Body of pancreas (tissue), 4 donors: ENCODE data around the gene PSMD5. TPM values are rescaled to one million over a fixed set of nuclear protein-coding genes. Genes with fewer than 3 reads are reported as not detected.

ENCODE experiments used
- ATAC-seq: fragments of 150-250 bp; one replicate; pipeline ENCODE4 v1.9.1; 2016
- DNase-seq, 4 donors: peaks; one replicate each; pipeline ENCODE4 v3.0.0-alpha.2; 2019
- H3K27ac ChIP-seq, 4 donors: fragments of 200-600 bp; sonication (generic); 1 replicate in 3 of 4; 2 replicates in 1 of 4; pipeline versions ENCODE4 v1.5.1 to v1.6.1; 2016 to 2019; ENCODE audit warnings: mild to moderate bottlenecking in 1 of 4, mixed read lengths in 1 of 4, moderate library complexity in 1 of 4
- H3K27me3 ChIP-seq, 2 donors: fragments of 200-600 bp; sonication (generic); one replicate each; pipeline ENCODE4 v1.6.0; 2016; ENCODE audit warnings: mild to moderate bottlenecking in 1 of 2
- H3K36me3 ChIP-seq, 2 donors: fragments of 200-600 bp; sonication (generic); replicated peaks in 1 of 2; 2 replicates each; pipeline ENCODE4 v1.5.1; 2016; ENCODE audit warnings: low read depth in 2 of 2; ENCODE audit not compliant: insufficient read depth in 1 of 2
- H3K4me1 ChIP-seq: fragments of 200-600 bp; sonication (generic); one replicate; pipeline ENCODE4 v1.6.0; 2016
- H3K4me3 ChIP-seq, 2 donors: fragments of 200-600 bp; sonication (generic); 1 replicate in 1 of 2; 2 replicates in 1 of 2; pipeline ENCODE4 v1.5.1; 2016 to 2019
- H3K9me3 ChIP-seq, 3 donors: fragments of 200-600 bp; sonication (generic); 1 replicate in 2 of 3; 2 replicates in 1 of 3; pipeline ENCODE4 v1.5.1; 2016
- POLR2A ChIP-seq, 3 donors: fragments of 450-650 bp; IDR thresholded peaks; one replicate each; pipeline ENCODE4 v1.6.1; 2016; ENCODE audit warnings: antibody characterized with exemption in 3 of 3, mild to moderate bottlenecking in 2 of 3
- WGBS, 2 donors: methylation state at CpG; one replicate each; pipeline ENCODE4 v1.1.5; 2017; 5-methylcytosine and 5-hydroxymethylcytosine counted together
- intact Hi-C: fragments of 100-400 bp; cut with DNase I; formaldehyde crosslinking; loops from one replicate; pipeline ENCODE4 v1.15.1; 2023
- total RNA-seq, 2 donors: library from RNA; depleted of rRNA; stranded (reverse); fragments of >200 nt; gene quantifications; one replicate each; pipeline ENCODE4 v1.1.0, GENCODE V29; 2016
- TF ChIP-seq, protein P1 (sequence below), 7 experiments: fragments of 450-650 bp in 4 of 7; fragments of 200-600 bp in 3 of 7; sonication (generic) in 3 of 7; IDR thresholded peaks; one replicate each; pipeline ENCODE4 v1.5.1; 2016 to 2019; ENCODE audit warnings: antibody characterized with exemption in 7 of 7

The PSMD5 gene
- total RNA-seq, 2 donors from 2014 or later, result 20.8 to 31.0 TPM

DNA sequence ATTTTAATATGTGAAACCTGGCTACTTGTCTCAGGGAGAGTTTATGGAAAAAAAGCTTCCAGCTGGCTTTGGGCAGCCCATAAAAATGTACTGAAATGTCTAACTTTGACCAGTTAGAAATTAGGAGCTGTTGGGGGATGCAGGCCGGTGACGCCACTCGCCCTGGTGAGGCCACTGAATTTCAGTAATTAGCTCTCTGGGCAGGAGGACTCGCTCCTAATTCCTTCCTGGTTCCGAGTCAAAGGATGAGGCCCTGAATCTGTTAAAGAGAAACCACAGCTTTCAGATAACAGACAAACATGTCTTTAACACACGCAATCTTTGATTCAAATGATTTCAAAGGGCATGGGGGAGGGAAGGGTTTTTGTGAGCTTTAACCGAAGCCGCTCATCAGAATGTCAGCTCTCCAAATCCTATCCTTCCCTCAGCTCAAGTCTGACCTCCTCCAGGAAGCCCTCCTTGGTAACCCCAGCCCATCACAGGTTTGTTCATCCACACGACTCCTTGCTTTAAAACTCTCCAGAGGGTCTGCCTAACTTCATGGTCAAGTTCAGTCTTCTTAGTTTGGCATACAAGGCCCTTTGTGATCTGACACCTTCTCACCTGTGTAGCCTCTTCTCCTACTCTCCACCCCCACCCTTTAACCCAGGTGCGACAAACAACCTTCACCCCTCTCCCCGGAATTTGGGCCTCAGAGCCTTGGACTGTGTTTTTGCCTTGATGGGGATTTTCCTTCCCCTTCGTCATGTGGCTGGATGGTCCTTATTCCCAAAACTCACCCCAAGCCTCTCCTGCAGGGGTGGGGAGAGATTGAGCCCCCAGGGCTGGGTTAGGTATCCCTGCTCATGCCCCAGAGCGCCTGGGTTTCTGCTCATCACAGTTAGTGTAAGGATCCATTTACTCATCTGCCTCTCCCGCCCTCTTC lies 47.9 kb upstream of the PSMD5 start:
- Histone ChIP-seq H3K4me3 (no peak overlapping the region), H3K27ac (no peak overlapping the region), H3K36me3 (no peaks in the 10 kb centered on the region), H3K4me1 (peaks cover 9% of the 10 kb centered on the region), H3K9me3 (no peaks in the 10 kb centered on the region), H3K27me3 (no peaks in the 10 kb centered on the region)
- 69 to 84% methylated on average over 14 of the region's 14 CpGs for WGBS, 2 donors
- ATAC-seq, result no peak
- intact Hi-C loops, result no loop called here
- TF ChIP-seq, protein P1, sequence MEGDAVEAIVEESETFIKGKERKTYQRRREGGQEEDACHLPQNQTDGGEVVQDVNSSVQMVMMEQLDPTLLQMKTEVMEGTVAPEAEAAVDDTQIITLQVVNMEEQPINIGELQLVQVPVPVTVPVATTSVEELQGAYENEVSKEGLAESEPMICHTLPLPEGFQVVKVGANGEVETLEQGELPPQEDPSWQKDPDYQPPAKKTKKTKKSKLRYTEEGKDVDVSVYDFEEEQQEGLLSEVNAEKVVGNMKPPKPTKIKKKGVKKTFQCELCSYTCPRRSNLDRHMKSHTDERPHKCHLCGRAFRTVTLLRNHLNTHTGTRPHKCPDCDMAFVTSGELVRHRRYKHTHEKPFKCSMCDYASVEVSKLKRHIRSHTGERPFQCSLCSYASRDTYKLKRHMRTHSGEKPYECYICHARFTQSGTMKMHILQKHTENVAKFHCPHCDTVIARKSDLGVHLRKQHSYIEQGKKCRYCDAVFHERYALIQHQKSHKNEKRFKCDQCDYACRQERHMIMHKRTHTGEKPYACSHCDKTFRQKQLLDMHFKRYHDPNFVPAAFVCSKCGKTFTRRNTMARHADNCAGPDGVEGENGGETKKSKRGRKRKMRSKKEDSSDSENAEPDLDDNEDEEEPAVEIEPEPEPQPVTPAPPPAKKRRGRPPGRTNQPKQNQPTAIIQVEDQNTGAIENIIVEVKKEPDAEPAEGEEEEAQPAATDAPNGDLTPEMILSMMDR (IDR thresholded peaks at IDR 0.05), result no peak
- no peak for TF ChIP-seq POLR2A (IDR thresholded peaks at IDR 0.05)
- DNase-seq, result no peak

DNA sequence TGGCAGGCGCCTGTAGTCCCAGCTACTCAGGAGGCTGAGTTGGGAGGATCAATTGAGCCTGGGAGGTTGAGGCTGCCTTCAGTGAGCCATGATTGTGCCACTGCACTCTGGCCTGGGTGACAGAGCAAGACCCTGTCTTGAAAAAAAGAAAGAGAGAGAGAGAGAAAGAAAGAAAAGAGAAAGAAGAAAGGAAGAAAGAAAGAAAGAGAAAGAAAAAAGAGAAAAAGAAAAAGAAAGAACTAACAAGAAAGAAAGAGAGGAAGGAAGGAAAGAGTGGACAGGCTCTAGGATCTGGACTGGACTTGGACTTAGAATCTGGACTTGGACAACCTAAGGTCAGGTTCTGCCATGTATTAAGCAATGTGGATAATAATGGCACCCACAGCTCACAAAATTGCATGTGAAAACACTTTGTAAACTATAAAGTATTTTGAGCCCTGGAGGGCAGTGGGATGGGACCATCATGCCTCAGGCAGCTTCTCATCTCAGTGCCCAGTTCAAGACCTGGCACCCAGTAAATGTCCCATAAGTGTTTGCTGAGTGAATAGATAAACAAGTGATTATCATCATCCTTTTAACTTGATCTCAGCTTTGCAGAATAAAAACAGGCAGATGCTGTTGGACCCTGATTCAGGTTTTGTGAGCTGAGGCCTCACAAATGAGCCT lies 47.0 kb upstream of the PSMD5 start:
- no peaks in the 10 kb centered on the region for H3K36me3 ChIP-seq
- 100% methylated on average over 1 of the region's 1 CpG for WGBS, 2 donors
- no peak for DNase-seq
- no peaks in the 10 kb centered on the region for H3K27me3 ChIP-seq
- TF ChIP-seq POLR2A (IDR thresholded peaks at IDR 0.05), result no peak
- TF ChIP-seq, protein P1 (IDR thresholded peaks at IDR 0.05), result no peak
- no peak overlapping the region for H3K27ac ChIP-seq
- no peak overlapping the region for H3K4me3 ChIP-seq
- no peak for ATAC-seq
- no peaks in the 10 kb centered on the region for H3K9me3 ChIP-seq
- intact Hi-C loops, result no loop called here
- peaks cover 6% of the 10 kb centered on the region for H3K4me1 ChIP-seq

DNA sequence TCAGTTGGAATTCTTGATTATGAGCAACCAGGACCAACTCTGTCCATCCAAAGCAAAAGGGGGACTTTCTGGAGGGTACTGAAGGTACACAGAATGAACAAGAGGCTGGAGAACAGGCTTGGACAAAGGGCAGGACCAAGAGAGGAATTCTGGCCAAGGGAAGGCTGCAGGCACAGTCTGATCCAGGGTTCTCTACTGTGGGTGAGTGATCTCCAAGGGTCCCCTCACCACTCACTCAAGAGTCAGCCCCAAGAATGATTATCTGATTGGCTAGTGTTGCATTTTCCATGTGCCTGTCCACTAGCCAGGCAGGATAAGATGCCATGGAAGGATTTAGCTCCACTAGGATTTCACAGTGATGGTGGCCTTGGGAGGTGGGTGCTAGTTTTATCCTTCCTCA lies 45.9 kb upstream of the PSMD5 start:
- no peak overlapping the region for H3K27ac ChIP-seq
- TF ChIP-seq POLR2A (IDR thresholded peaks at IDR 0.05), result no peak
- TF ChIP-seq, protein P1 (IDR thresholded peaks at IDR 0.05), result no peak
- H3K36me3 ChIP-seq, result no peaks in the 10 kb centered on the region
- no peaks in the 10 kb centered on the region for H3K27me3 ChIP-seq
- no peaks in the 10 kb centered on the region for H3K4me1 ChIP-seq
- ATAC-seq, result no peak
- no peaks in the 10 kb centered on the region for H3K9me3 ChIP-seq
- intact Hi-C loops, result no loop called here
- no peak overlapping the region for H3K4me3 ChIP-seq
- DNase-seq, result no peak

DNA sequence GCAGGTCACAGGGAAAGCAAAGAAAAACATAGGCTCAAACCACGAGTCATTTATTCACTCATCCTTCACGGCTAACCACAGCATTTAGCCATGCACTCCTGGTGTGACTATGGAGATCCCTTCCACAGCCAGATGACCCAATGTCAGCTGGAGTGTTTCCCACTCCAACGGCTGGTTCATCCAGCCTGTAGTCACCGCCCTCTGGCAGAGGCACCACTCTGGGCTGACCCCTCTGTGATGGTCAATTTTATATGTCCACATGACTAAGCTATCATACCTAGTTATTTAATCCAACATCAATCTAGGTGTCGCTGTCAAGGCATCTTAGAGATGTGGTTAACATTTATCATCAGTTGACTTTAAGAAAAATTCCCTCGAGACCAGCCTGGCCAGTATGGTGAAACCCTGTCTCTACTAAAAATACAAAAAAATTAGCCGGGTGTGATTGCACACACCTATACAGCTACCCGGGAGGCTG lies 43.8 kb upstream of the PSMD5 start:
- H3K9me3 ChIP-seq, result no peaks in the 10 kb centered on the region
- WGBS, 2 donors, result 68 to 74% methylated on average over 8 of the region's 8 CpGs
- no peaks in the 10 kb centered on the region for H3K27me3 ChIP-seq
- no peak overlapping the region for H3K4me3 ChIP-seq
- DNase-seq (no peak), ATAC-seq (no peak)
- H3K4me1 ChIP-seq, result no peaks in the 10 kb centered on the region
- TF ChIP-seq, protein P1 (IDR thresholded peaks at IDR 0.05), result no peak
- TF ChIP-seq POLR2A (IDR thresholded peaks at IDR 0.05), result no peak
- no peak overlapping the region for H3K27ac ChIP-seq
- intact Hi-C loops, result no loop called here
- H3K36me3 ChIP-seq, result no peaks in the 10 kb centered on the region
